Gastrocnemius medialis (tissue), 4 donors: Measurements from ENCODE around the gene BRF1. TPM values are rescaled to one million over a fixed set of nuclear protein-coding genes. Genes with fewer than 3 reads are reported as not detected.
A peak's percentile ranks its signal among the peaks of the same experiment; 100 is the strongest.

ENCODE experiments used
- ATAC-seq, 2 donors: fragments of 150-250 bp; one replicate each; pipeline ENCODE4 v1.9.1; 2016
- DNase-seq, 2 donors: peaks; one replicate each; pipeline ENCODE4 v3.0.0-alpha.2; 2019
- H3K27ac ChIP-seq, 4 donors: fragments of 200-600 bp; sonication (generic); 1 replicate in 1 of 4; 2 replicates in 3 of 4; pipeline ENCODE4 v1.5.1; 2016 to 2018; ENCODE audit warnings: mild to moderate bottlenecking in 2 of 4, moderate library complexity in 1 of 4
- H3K27me3 ChIP-seq, 3 donors: fragments of 200-600 bp; sonication (generic) in 2 of 3; 1 replicate in 1 of 3; 2 replicates in 2 of 3; pipeline versions ENCODE4 v1.5.1 to v1.6.0; 2016 to 2019; ENCODE audit warnings: mild to moderate bottlenecking in 1 of 3, moderate library complexity in 1 of 3
- H3K36me3 ChIP-seq, 2 donors: fragments of 200-600 bp; sonication (generic) in 1 of 2; one replicate each; pipeline ENCODE4 v1.5.1; 2017 to 2018
- H3K4me1 ChIP-seq, 2 donors: fragments of 200-600 bp; sonication (generic) in 1 of 2; one replicate each; pipeline ENCODE4 v1.5.1; 2016 to 2017; ENCODE audit warnings: mild to moderate bottlenecking in 2 of 2
- H3K4me3 ChIP-seq, 4 donors: fragments of 200-600 bp; sonication (generic) in 3 of 4; 1 replicate in 1 of 4; 2 replicates in 3 of 4; pipeline ENCODE4 v1.5.1; 2016 to 2019; ENCODE audit warnings: mild to moderate bottlenecking in 2 of 4
- H3K9me3 ChIP-seq, 3 donors: fragments of 200-600 bp; sonication (generic) in 2 of 3; 1 replicate in 1 of 3; 2 replicates in 2 of 3; pipeline ENCODE4 v1.5.1; 2016 to 2019
- POLR2A ChIP-seq, 2 donors: fragments of 450-650 bp; IDR thresholded peaks; one replicate each; pipeline ENCODE4 v1.6.1; 2017; ENCODE audit warnings: antibody characterized with exemption in 2 of 2, mild to moderate bottlenecking in 2 of 2, moderate library complexity in 2 of 2
- in situ Hi-C, 4 donors: fragments of 200-750 bp; cut with MboI; loops; one replicate each; pipeline versions ENCODE4 v1.15.0 to v1.8.0; 2017; ENCODE audit warnings: low sequenced_read_pairs in 4 of 4
- intact Hi-C: fragments of 100-400 bp; cut with DNase I; formaldehyde crosslinking; loops from one replicate; pipeline ENCODE4 v1.15.1; 2023; ENCODE audit warnings: low total_unique reads
- total RNA-seq, 4 donors: library from RNA; depleted of rRNA; stranded (reverse); fragments of >200 nt; gene quantifications; one replicate each; pipeline versions ENCODE4 v1.1.0 to v1.2.3, GENCODE V29; 2016
- TF ChIP-seq, protein P1 (sequence below), 5 experiments: fragments of 450-650 bp in 3 of 5; fragments of 200-600 bp in 2 of 5; sonication (generic) in 2 of 5; IDR thresholded peaks in 4 of 5; conservative IDR thresholded peaks in 1 of 5; 1 replicate in 4 of 5; 2 replicates in 1 of 5; pipeline ENCODE4 v1.5.1; 2016 to 2019; ENCODE audit warnings: antibody characterized with exemption in 5 of 5, mild to moderate bottlenecking in 3 of 5, moderate library complexity in 3 of 5

Gene BRF1
- total RNA-seq, 4 donors from 2014 or later: 19.5 to 27.4 (median 21.4) TPM

- ATAC-seq (no peak), DNase-seq (no peak)
- H3K4me1 ChIP-seq: peaks cover 10 to 14% of the 10 kb centered on the region in 2 donors
- TF ChIP-seq POLR2A (IDR thresholded peaks at IDR 0.05): no peak
- TF ChIP-seq, protein P1, sequence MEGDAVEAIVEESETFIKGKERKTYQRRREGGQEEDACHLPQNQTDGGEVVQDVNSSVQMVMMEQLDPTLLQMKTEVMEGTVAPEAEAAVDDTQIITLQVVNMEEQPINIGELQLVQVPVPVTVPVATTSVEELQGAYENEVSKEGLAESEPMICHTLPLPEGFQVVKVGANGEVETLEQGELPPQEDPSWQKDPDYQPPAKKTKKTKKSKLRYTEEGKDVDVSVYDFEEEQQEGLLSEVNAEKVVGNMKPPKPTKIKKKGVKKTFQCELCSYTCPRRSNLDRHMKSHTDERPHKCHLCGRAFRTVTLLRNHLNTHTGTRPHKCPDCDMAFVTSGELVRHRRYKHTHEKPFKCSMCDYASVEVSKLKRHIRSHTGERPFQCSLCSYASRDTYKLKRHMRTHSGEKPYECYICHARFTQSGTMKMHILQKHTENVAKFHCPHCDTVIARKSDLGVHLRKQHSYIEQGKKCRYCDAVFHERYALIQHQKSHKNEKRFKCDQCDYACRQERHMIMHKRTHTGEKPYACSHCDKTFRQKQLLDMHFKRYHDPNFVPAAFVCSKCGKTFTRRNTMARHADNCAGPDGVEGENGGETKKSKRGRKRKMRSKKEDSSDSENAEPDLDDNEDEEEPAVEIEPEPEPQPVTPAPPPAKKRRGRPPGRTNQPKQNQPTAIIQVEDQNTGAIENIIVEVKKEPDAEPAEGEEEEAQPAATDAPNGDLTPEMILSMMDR (IDR thresholded peaks at IDR 0.05 in 4 of 5, conservative IDR thresholded peaks at IDR 0.05 in 1 of 5): no peak
- no peaks in the 10 kb centered on the region for H3K36me3 ChIP-seq
- intact Hi-C loops: no loop called here
- H3K27me3 ChIP-seq: no peaks in the 10 kb centered on the region
- H3K27ac ChIP-seq: no peak overlapping the region
- in situ Hi-C loops: no loop called here
- no peak overlapping the region for H3K4me3 ChIP-seq
- no peaks in the 10 kb centered on the region for H3K9me3 ChIP-seq
These were observed 29.4 kb downstream of the BRF1 start for GRCh38 chr14:105271224-105271890.

DNA sequence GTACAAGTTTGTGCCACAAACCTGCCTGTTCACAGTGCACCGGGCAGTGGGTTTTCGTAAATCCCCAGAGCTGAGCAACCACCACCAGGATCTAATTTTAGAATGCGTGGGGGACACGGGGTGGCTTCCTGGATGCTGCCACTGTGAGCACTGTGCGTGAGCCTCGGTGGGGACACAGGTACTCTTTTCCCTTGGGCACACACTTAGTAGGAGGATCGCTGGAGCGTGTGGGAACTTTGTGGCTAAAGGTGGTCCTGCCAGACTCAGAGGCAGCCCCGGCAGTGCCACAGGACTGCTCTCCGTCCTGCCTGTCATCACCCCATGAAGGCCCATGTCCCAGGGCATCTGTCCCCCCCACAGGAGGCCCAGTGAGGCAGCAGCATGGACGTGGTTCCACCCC is 31.4 kb downstream of the BRF1 start:
- H3K4me1 ChIP-seq: peaks cover 3 to 4% of the 10 kb centered on the region in 2 donors
- DNase-seq (no peak), ATAC-seq (no peak)
- no peak overlapping the region for H3K27ac ChIP-seq
- H3K9me3 ChIP-seq: no peaks in the 10 kb centered on the region
- intact Hi-C loops (no loop called here), in situ Hi-C loops (no loop called here)
- TF ChIP-seq POLR2A (IDR thresholded peaks at IDR 0.05): no peak
- TF ChIP-seq, protein P1 (IDR thresholded peaks at IDR 0.05 in 4 of 5, conservative IDR thresholded peaks at IDR 0.05 in 1 of 5): no peak
- H3K27me3 ChIP-seq: no peaks in the 10 kb centered on the region
- H3K36me3 ChIP-seq: no peaks in the 10 kb centered on the region
- no peak overlapping the region for H3K4me3 ChIP-seq

GRCh38 chr14:105268736-105269354 is 32.0 kb downstream of the BRF1 start:
- ATAC-seq (no peak), DNase-seq (no peak)
- in situ Hi-C loops (no loop called here), intact Hi-C loops (no loop called here)
- no peak overlapping the region for H3K4me3 ChIP-seq
- H3K9me3 ChIP-seq: no peaks in the 10 kb centered on the region
- H3K4me1 ChIP-seq: peaks cover 3 to 4% of the 10 kb centered on the region in 2 donors
- no peaks in the 10 kb centered on the region for H3K36me3 ChIP-seq
- peak overlapping the region in 1 of 4 donors; percentile 31 for H3K27ac ChIP-seq
- TF ChIP-seq, protein P1 (IDR thresholded peaks at IDR 0.05 in 4 of 5, conservative IDR thresholded peaks at IDR 0.05 in 1 of 5): no peak
- no peak for TF ChIP-seq POLR2A (IDR thresholded peaks at IDR 0.05)
- no peaks in the 10 kb centered on the region for H3K27me3 ChIP-seq

DNA sequence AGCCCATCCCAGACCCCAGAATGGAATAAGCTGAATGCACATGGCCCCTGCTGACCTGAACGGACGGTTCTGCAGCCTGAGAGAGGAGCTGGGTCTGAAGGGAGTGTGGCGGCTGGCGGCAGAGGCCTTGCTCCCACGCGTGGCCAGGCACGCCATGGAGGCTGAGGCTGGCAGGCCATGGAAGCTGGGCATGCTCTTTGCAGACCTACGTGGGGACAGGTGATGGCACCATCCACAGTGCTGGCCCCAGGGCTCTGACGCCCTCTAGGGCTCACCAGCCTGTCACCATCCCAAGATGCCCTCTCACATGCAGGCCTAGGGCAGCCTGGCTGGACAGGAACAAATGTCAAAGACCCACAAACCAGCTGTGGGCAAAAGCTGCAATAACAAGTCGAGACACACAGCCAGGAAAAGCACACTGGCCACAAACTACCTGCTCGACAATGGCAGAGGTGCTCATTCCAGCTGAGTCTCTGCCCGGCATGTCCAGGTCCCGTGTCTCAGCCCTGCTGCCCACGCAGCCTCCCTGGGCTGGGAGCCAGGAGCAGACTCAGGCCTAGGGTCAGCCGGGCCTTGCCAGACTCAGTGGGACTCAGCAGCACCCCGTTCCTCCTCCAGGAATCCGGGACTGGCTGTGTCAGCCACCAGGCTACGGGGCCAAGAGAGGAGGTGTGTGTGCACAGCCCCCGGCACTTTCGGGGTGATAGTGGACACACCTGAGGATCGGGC is 32.8 kb downstream of the BRF1 start:
- no peaks in the 10 kb centered on the region for H3K27me3 ChIP-seq
- ATAC-seq (peak; percentile 50 to 53), DNase-seq (peak in 1 of 2 donors; percentile 40)
- intact Hi-C loops (no loop called here), in situ Hi-C loops (no loop called here)
- no peaks in the 10 kb centered on the region for H3K36me3 ChIP-seq
- no peaks in the 10 kb centered on the region for H3K9me3 ChIP-seq
- H3K4me3 ChIP-seq: no peak overlapping the region
- peaks cover 3 to 4% of the 10 kb centered on the region in 2 donors for H3K4me1 ChIP-seq
- peak overlapping the region in 1 of 4 donors; percentile 31 for H3K27ac ChIP-seq
- TF ChIP-seq POLR2A (IDR thresholded peaks at IDR 0.05): no peak
- TF ChIP-seq, protein P1 (IDR thresholded peaks at IDR 0.05 in 4 of 5, conservative IDR thresholded peaks at IDR 0.05 in 1 of 5): peak in 2 of 5 experiments; percentile 10 to 37
